GM19239 (cell line): Measurements from ENCODE around the gene AXL.
"Not testable (repeated sequence)": the region's sequence is repeated elsewhere in the genome, so short reads cannot be mapped to it uniquely, and the experiment has no call there.

Source experiments
- DNase-seq: peaks from one replicate; pipeline ENCODE4 v3.0.0; 2011; ENCODE audit warnings: low spot score; ENCODE audit not compliant: insufficient read length
- FAIRE-seq: peaks from 2 replicates; lab custom pipeline; 2011; peaks lifted over from hg19 to GRCh38; lab: Jason Lieb, UNC

The AXL gene

GRCh38 chr19:41218615-41219507 is at the start of gene AXL:
Gene AXL, plus strand, starts transcription at chr19:41219223. Its CDS starts 170 bp downstream, at chr19:41219393.
- no peak for FAIRE-seq

DNA sequence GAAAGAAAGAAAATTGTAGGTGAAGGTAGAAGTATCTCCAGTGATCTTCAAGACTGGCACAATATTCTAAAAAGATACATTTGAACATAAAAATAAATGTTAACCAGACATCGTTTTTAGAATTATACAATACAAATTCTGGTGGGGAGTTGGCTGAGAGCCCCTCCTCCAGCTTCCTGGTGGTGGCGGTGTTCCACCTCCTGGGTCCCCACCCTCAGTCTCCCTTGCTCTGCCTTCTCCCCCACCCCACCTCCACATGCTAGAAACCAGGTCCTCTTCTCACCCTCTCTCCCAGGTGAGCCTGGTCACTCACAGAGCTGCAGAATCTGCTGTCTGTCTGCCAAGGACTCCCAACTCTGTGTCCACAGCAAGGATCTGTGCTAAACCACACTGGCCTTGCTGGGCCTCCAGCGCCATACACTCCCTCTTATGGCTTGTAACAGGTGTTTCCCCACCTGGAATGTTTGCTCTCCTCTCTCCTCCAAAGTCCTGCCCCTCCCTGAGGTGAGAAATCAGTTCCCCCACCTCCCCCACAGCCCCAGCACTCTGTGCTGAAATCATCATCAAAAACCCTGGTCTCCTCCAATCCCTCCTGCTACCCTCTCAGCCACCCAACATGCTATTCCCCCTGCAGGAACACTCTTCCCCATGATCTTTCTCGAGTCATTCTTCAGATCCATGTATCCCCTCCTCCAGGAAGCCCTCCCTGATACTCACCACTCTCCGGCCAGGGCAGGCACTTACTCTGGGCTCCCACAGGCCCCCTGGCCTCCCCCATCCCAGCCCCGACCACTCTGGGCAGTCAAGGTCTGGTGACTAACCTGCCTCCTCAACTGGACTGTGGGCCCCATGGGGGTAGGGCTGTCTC is 46.5 kb upstream of the AXL start:
- no peak for DNase-seq
- FAIRE-seq, result no peak

More at GRCh38 chr19:41218615-41219507, at the start of gene AXL:
- DNase-seq, result no peak

- FAIRE-seq (no peak), DNase-seq (no peak)
These were observed 44.6 kb upstream of the AXL start for GRCh38 chr19:41174297-41174928.

GRCh38 chr19:41175801-41176777 is 42.9 kb upstream of the AXL start:
- FAIRE-seq, result no peak
- DNase-seq, result no peak

DNA sequence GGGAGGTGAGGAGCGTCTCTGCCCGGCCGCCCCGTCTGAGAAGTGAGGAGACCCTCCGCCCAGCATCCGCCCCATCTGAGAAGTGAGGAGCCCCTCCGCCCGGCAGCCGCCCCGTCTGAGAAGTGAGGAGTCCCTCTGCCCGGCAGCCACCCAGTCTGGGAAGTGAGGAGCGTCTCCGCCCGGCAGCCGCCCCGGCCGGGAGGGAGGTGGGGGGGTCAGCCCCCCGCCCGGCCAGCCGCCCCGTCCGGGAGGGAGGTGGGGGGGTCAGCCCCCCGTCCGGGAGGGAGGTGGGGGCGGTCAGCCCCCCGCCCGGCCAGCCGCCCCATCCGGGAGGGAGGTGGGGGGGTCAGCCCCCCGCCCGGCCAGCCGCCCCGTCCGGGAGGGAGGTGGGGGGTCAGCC is 38.9 kb upstream of the AXL start:
- not testable (repeated sequence) for DNase-seq, FAIRE-seq

GRCh38 chr19:41186971-41187883 is 31.8 kb upstream of the AXL start:
- no peak for DNase-seq
- no peak for FAIRE-seq

DNA sequence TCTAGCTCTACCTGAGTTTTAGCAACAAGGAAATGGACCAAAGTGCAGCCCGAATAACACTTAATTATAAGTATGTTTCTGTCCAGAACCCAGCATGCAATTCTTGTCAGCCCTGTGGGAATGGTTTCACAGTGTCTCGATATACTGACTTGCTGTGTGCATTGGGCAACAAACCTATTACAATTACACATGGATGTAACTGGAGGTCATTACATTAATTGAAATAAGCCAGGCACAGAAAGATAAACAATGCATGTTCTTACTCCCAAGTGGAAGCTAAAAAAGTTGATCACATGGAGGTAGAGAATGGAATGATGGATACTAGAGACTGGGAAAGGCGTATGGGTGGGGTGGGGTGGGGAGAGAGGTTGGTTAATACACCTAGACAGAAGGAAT is 31.1 kb upstream of the AXL start:
- no peak for FAIRE-seq

DNA sequence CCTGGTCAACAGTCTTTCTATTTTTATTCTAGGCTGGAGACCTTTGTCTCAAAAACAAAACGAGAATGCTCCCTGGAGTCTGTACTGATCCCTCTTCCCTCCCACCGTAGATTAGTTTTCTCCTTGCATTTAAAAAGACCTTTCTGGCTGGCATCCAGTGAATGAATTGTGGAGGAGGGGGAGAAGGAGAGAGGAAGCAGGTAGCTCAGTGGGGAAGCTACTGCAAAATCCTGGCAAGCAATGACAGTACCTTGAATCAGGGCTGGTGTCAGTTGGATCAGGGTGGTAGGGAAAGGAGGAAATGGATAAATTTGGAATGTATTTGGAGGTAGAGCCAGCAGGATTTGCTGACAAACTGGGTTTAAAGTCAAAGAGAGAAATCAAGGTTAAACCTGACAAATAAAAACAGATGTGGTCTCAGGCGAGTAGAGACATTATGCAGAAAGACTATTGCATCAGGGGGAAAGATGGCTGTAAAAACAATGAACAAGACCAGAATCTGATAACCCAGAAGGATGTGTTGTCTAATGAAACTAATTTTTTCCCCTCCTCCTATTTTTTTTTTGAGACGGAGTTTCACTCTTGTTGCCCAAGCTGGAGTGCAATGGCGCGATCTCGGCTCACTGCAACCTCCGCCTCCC is 29.5 kb upstream of the AXL start:
- DNase-seq, result no peak
- no peak for FAIRE-seq

More for the DNA sequence above, 31.1 kb upstream of the AXL start:
- no peak for DNase-seq

GRCh38 chr19:41192574-41193429 is 26.2 kb upstream of the AXL start, which contains the start of gene CYP2S1:
Gene CYP2S1, plus strand, starts transcription at chr19:41193219. Its CDS starts 46 bp downstream, at chr19:41193265.
- FAIRE-seq (no peak), DNase-seq (no peak)

GRCh38 chr19:41193430-41194156 is 25.4 kb upstream of the AXL start:
- FAIRE-seq, result no peak
- no peak for DNase-seq

- no peak for DNase-seq
- FAIRE-seq, result no peak
These were observed 24.9 kb upstream of the AXL start for GRCh38 chr19:41194157-41194552.

- DNase-seq (no peak), FAIRE-seq (no peak)
These were observed 23.1 kb upstream of the AXL start for GRCh38 chr19:41195675-41196497.

- DNase-seq (no peak), FAIRE-seq (no peak)
These were observed 20.5 kb upstream of the AXL start for GRCh38 chr19:41198559-41198958.

GRCh38 chr19:41203371-41203770 is 15.7 kb upstream of the AXL start:
- no peak for DNase-seq

GRCh38 chr19:41204338-41204737 is 14.7 kb upstream of the AXL start:
- peak; percentile 68 for DNase-seq
- FAIRE-seq, result peak; percentile 93

More at GRCh38 chr19:41203371-41203770, 15.7 kb upstream of the AXL start:
- FAIRE-seq, result no peak
